GM23338 (cell line): ENCODE measurements around the gene FXYD6. TPM values are rescaled to one million over a fixed set of nuclear protein-coding genes. Genes with fewer than 3 reads are reported as not detected.

ENCODE experiments used
- ATAC-seq: fragments of 200-7000 bp; cut with Tn5 transposase; 3 replicates; pipeline ENCODE4 v1.9.1; 2020
- DNase-seq: peaks from one replicate; pipeline ENCODE4 v3.0.0-alpha.2; 2015; ENCODE audit warnings: low spot score
- H2AFZ ChIP-seq: fragments of 200-600 bp; sonication (generic); 2 replicates; pipeline ENCODE4 v1.8.0; 2016; ENCODE audit warnings: antibody characterized with exemption, mild to moderate bottlenecking, moderate library complexity
- H3F3A ChIP-seq: fragments of 200-600 bp; sonication (generic); replicated peaks from 2 replicates; pipeline ENCODE4 v1.8.0; 2017; ENCODE audit warnings: antibody characterized with exemption, mixed run types, low read depth
- H3K27ac ChIP-seq: fragments of 200-600 bp; sonication (generic); 2 replicates; pipeline ENCODE4 v1.6.1; 2016; ENCODE audit warnings: low read depth
- H3K27me3 ChIP-seq: fragments of 200-600 bp; sonication (generic); 2 replicates; pipeline ENCODE4 v1.8.0; 2016; ENCODE audit warnings: mild to moderate bottlenecking, mixed run types, moderate library complexity; ENCODE audit not compliant: insufficient read depth
- H3K36me3 ChIP-seq: fragments of 200-600 bp; sonication (generic); 2 replicates; pipeline ENCODE4 v1.8.0; 2016; ENCODE audit warnings: mild to moderate bottlenecking; ENCODE audit not compliant: insufficient read depth
- H3K4me1 ChIP-seq: fragments of 200-600 bp; sonication (generic); 2 replicates; pipeline ENCODE4 v1.8.0; 2016; ENCODE audit warnings: mild to moderate bottlenecking, moderate library complexity; ENCODE audit not compliant: insufficient read depth
- H3K4me2 ChIP-seq: fragments of 200-600 bp; sonication (generic); 2 replicates; pipeline ENCODE4 v1.7.1; 2017; ENCODE audit warnings: mixed run types
- H3K4me3 ChIP-seq: fragments of 200-600 bp; sonication (generic); 2 replicates; pipeline ENCODE4 v1.6.1; 2016; ENCODE audit warnings: mixed run types
- H3K79me2 ChIP-seq: fragments of 200-600 bp; sonication (generic); replicated peaks from 2 replicates; pipeline ENCODE4 v1.8.0; 2017; ENCODE audit warnings: mild to moderate bottlenecking; ENCODE audit not compliant: insufficient read depth
- H3K9me2 ChIP-seq: fragments of 200-600 bp; sonication (generic); 2 replicates; pipeline ENCODE4 v1.8.0; 2017; ENCODE audit not compliant: insufficient read depth
- H4K20me1 ChIP-seq: fragments of 200-600 bp; sonication (generic); replicated peaks from 2 replicates; pipeline ENCODE4 v1.8.0; 2017; ENCODE audit warnings: mild to moderate bottlenecking; ENCODE audit not compliant: insufficient read depth
- H3K27ac Mint-ChIP-seq: 2 replicates; pipeline ENCODE4 v1.8.0; 2020; ENCODE audit warnings: inconsistent platforms, mild to moderate bottlenecking, moderate library complexity, mixed read lengths
- H3K27me3 Mint-ChIP-seq: 3 replicates; pipeline ENCODE4 v1.8.0; 2022; ENCODE audit warnings: low read depth, mild to moderate bottlenecking, moderate library complexity, mixed read lengths, inconsistent platforms; ENCODE audit not compliant: insufficient read depth, poor library complexity
- H3K36me3 Mint-ChIP-seq: 3 replicates; pipeline ENCODE4 v1.8.0; 2021; ENCODE audit warnings: low read depth, mild to moderate bottlenecking, inconsistent platforms, moderate library complexity, mixed read lengths
- H3K4me1 Mint-ChIP-seq: 3 replicates; pipeline ENCODE4 v1.8.0; 2020; ENCODE audit warnings: mild to moderate bottlenecking, inconsistent platforms, mixed read lengths
- H3K4me3 Mint-ChIP-seq: 3 replicates; pipeline ENCODE4 v1.8.0; 2021; ENCODE audit warnings: moderate library complexity, mild to moderate bottlenecking, inconsistent platforms, mixed read lengths
- H3K9me3 Mint-ChIP-seq: 3 replicates; pipeline ENCODE4 v1.8.0; 2020; ENCODE audit warnings: moderate library complexity, mild to moderate bottlenecking, inconsistent platforms, mixed read lengths
- CREB1 ChIP-seq: fragments of 250-450 bp; sonication (Bioruptor Pico); IDR thresholded peaks from 2 replicates; pipeline ENCODE4 v1.5.0; 2020; ENCODE audit warnings: low read depth, mild to moderate bottlenecking, moderate library complexity
- CTCF ChIP-seq, 2 experiments: fragments of 200-600 bp in 1 of 2; sonication (generic) in 1 of 2; conservative IDR thresholded peaks; 2 replicates each; pipeline versions ENCODE4 v1.5.1 to v1.6.1; 2016 to 2017; ENCODE audit warnings: antibody characterized with exemption in 2 of 2, low read depth in 2 of 2, mild to moderate bottlenecking in 2 of 2, moderate library complexity in 1 of 2
- ETS1 ChIP-seq: IDR thresholded peaks from 2 replicates; pipeline ENCODE4 v1.6.1; 2016; ENCODE audit warnings: antibody characterized with exemption
- EZH2 ChIP-seq: fragments of 200-600 bp; sonication (generic); IDR thresholded peaks from one replicate; pipeline ENCODE4 v1.8.0; 2017; ENCODE audit warnings: antibody characterized with exemption, mild to moderate bottlenecking, low read depth; ENCODE audit not compliant: unreplicated experiment
- EZH2phosphoT487 ChIP-seq: fragments of 200-600 bp; sonication (generic); IDR thresholded peaks from one replicate; pipeline ENCODE4 v1.8.1; 2018; ENCODE audit warnings: antibody characterized with exemption; ENCODE audit not compliant: unreplicated experiment
- JUNB ChIP-seq: IDR thresholded peaks from one replicate; pipeline ENCODE4 v1.6.1; 2016; ENCODE audit warnings: antibody characterized with exemption; ENCODE audit not compliant: unreplicated experiment
- NANOG ChIP-seq: IDR thresholded peaks from 2 replicates; pipeline ENCODE4 v1.6.1; 2016; ENCODE audit warnings: antibody characterized with exemption, borderline replicate concordance
- POLR2AphosphoS5 ChIP-seq: IDR thresholded peaks from 2 replicates; pipeline ENCODE4 v1.6.1; 2016; ENCODE audit warnings: antibody characterized with exemption, low read depth
- REST ChIP-seq: IDR thresholded peaks from one replicate; pipeline ENCODE4 v1.6.1; 2018; ENCODE audit warnings: antibody characterized with exemption; ENCODE audit not compliant: unreplicated experiment
- STAT1 ChIP-seq: IDR thresholded peaks from one replicate; pipeline ENCODE4 v1.6.1; 2016; ENCODE audit warnings: antibody characterized with exemption; ENCODE audit not compliant: unreplicated experiment
- ZNF114 ChIP-seq: fragments of 250-450 bp; sonication (Bioruptor Pico); IDR thresholded peaks from 2 replicates; pipeline ENCODE4 v1.5.0; 2020; ENCODE audit warnings: mild to moderate bottlenecking, moderate library complexity
- ZNF331 ChIP-seq: fragments of 250-450 bp; sonication (Bioruptor Pico); IDR thresholded peaks from 2 replicates; pipeline ENCODE4 v1.5.0; 2020; ENCODE audit warnings: low read depth, mild to moderate bottlenecking, moderate library complexity
- ZNF462 ChIP-seq: fragments of 250-450 bp; sonication (Bioruptor Pico); IDR thresholded peaks from 2 replicates; pipeline ENCODE4 v1.5.0; 2020; ENCODE audit warnings: mild to moderate bottlenecking, moderate library complexity
- polyA plus RNA-seq: library from polyadenylated mRNA; unstranded; fragments of >200 nt; fragmentation: Nextera tagmentation; extraction: Ambion mirVana; gene quantifications from 2 replicates; pipeline ENCODE4 v1.2.1, GENCODE V29; 2016
- total RNA-seq: library from RNA; depleted of rRNA; stranded (reverse); fragments of >200 nt; shearing (Covaris generic); gene quantifications from 2 replicates; pipeline ENCODE4 v1.2.3, GENCODE V29; 2014

FXYD6 gene
- total and polyA plus RNA-seq, 2 experiments from 2014 or later, result 26.2 to 30.7 TPM

GRCh38 chr11:117842131-117842941 lies 34.1 kb downstream of the FXYD6 start:
- TF ChIP-seq ZNF331 (CRISPR knock-in tag) (no peak), CREB1 (CRISPR knock-in tag) (no peak), POLR2AphosphoS5 (no peak), ZNF462 (CRISPR knock-in tag) (no peak), NANOG (no peak), JUNB (no peak), REST (no peak), ETS1 (no peak), STAT1 (no peak), CTCF (conservative IDR thresholded peaks at IDR 0.05; ENCODE audit: low read depth in 2 of 2) (no peak), EZH2phosphoT487 (no peak), ZNF114 (CRISPR knock-in tag) (no peak), EZH2 (no peak)
- DNase-seq, result no peak
- H3K27me3 ChIP-seq, result no peaks in the 10 kb centered on the region
- no peaks in the 10 kb centered on the region for H3F3A ChIP-seq
- no peak overlapping the region for H2AFZ ChIP-seq
- H3K4me3 ChIP-seq, result no peak overlapping the region
- Mint-ChIP-seq H3K4me1 (peaks cover 13% of the 10 kb centered on the region), H3K9me3 (no peaks in the 10 kb centered on the region), H3K36me3 (no peaks in the 10 kb centered on the region), H3K27me3 (no peaks in the 10 kb centered on the region), H3K4me3 (no peak overlapping the region), H3K27ac (peak overlapping the region; percentile 44; the same call in 1 of the 2 replicates)
- no peaks in the 10 kb centered on the region for H3K79me2 ChIP-seq
- no peaks in the 10 kb centered on the region for H4K20me1 ChIP-seq
- no peak for ATAC-seq
- H3K4me2 ChIP-seq, result no peak overlapping the region
- no peak overlapping the region for H3K27ac ChIP-seq
- H3K36me3 ChIP-seq, result no peaks in the 10 kb centered on the region
- no peaks in the 10 kb centered on the region for H3K9me2 ChIP-seq
- H3K4me1 ChIP-seq, result no peaks in the 10 kb centered on the region
